GM12872 (cell line): Measurements from ENCODE around the gene SLC52A3.
A peak's percentile ranks its signal among the peaks of the same experiment; 100 is the strongest.

Source experiments
- TF ChIP-seq, protein P1 (sequence below): IDR thresholded peaks from 3 replicates; pipeline ENCODE4 v1.5.1; 2011; ENCODE audit warnings: low read depth, mild to moderate bottlenecking, low read length, moderate library complexity; ENCODE audit not compliant: insufficient read depth

The SLC52A3 gene

DNA sequence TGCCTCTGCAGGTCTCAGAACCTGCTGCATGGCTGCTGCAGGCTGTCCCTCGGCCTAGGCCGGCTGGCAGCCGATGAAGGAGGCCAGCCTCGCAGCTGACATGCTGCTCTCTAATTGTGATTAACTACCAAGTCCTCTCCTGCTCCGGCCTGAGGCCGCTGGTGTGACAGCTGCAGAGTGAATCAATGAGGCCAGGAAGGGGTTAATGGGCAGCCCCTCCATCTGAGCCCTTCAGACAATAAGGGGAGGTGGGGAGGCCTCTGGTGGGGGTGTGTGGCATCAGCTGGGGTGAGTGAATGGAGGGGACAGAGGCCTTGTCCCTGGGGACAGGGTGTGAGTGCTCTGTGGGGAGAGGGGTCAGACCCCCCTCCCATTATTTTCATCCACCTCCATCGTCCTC lies 34.4 kb downstream of the SLC52A3 start:
- TF ChIP-seq, protein P1, sequence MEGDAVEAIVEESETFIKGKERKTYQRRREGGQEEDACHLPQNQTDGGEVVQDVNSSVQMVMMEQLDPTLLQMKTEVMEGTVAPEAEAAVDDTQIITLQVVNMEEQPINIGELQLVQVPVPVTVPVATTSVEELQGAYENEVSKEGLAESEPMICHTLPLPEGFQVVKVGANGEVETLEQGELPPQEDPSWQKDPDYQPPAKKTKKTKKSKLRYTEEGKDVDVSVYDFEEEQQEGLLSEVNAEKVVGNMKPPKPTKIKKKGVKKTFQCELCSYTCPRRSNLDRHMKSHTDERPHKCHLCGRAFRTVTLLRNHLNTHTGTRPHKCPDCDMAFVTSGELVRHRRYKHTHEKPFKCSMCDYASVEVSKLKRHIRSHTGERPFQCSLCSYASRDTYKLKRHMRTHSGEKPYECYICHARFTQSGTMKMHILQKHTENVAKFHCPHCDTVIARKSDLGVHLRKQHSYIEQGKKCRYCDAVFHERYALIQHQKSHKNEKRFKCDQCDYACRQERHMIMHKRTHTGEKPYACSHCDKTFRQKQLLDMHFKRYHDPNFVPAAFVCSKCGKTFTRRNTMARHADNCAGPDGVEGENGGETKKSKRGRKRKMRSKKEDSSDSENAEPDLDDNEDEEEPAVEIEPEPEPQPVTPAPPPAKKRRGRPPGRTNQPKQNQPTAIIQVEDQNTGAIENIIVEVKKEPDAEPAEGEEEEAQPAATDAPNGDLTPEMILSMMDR: no peak

DNA sequence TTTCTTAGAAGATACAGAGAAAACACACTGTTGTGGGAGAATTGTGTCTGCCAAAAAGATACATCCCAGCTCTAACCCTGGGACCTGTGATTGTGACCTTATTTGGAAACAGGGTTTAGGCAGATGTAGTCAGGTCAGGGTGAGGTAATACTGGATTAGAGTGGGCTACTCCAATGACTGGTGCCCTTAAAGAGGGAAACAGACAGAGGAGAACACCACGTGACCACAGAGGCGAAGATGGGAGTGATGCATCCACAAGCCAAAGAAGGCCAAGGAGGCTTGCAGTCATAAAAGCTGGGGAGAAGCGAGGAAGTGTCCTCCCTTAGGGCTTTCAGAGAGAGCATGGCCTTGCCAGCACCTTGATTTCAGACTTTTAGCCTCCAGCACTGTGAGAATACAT lies 35.6 kb downstream of the SLC52A3 start:
- TF ChIP-seq, protein P1: no peak

DNA sequence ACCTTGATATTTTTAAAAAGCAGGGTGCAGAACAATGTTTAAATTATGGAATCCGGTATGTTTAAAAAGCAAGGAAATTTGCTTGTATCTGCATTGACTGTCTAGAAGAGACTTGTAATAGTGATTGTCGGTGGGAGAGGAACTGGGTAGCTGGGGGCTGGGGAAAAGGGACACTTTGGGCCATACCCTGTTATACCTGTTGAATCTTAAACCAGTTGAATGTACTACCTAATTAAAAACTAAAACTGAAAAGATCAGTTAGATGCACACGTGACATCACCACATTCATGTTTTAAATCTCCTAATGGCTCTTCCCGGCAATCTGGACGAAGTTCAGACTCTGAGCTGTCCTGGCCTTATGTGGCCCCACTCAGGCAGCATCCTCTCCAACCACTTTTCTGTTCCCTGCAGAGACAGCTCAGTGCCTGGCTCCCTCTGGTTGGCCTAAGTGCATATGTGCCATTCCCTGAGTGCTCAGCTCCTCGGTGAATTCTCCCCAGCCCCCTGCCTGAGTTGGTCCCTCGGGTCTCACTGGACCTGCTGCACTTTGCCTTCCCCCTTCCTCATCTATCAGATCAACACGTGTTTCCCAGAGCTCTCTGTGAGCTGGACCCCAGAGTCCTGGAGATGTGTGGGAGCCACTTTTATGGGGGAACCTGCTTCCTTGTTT lies 36.3 kb downstream of the SLC52A3 start:
- TF ChIP-seq, protein P1: no peak

DNA sequence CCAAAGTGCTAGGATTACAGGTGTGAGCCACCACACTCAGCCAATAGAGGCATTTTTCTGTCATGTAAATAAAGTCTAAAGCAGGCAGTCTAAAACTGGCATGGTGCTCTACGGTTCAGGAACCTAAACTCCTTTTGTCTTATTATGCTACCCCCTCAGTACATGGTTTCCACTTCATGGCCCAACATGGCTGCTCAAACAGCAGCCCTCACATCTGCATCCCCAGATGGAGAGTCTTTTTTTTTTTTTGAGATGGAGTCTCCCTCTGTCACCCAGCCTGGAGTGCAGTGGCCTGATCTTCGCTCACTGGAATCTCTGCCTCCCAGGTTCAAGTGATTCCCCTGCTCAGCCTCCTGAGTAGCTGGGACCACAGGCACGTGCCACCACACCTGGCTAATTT lies 38.3 kb downstream of the SLC52A3 start:
- TF ChIP-seq, protein P1: no peak

DNA sequence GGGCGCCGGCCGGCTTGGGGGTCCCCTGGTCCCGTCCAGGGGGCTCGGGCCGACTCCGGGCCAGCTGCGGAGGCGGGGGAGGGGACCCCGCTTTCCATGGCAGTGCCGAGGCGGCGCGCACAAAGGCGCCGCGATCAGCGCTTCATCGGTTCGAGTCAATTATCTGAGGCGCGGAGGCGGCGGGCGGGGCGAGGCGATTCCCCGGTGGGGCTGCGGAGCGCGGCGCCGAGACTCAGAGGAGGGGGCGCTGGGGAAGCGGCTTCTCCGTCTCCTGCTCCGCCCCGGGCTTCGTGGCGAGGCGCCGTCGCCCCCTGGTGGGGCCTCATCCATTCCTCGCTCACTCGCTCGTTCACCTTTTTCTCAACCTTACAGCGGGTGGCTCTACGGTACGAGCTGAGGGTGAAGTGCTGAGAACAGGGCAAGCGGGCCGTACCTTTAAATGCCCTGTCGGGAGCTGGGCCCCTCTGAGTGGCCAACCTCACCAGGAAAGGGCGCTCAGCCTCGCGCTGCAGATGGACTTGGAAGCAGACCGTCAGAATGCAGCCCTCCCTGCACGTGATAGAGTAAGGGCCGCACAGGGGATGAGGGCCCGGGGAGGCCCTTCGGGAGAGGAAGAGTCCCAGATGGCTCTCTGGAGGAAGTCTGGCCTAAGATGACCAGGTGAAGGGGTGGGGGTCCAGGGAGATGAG lies 39.9 kb downstream of the SLC52A3 start:
- TF ChIP-seq, protein P1: peak; percentile 61

DNA sequence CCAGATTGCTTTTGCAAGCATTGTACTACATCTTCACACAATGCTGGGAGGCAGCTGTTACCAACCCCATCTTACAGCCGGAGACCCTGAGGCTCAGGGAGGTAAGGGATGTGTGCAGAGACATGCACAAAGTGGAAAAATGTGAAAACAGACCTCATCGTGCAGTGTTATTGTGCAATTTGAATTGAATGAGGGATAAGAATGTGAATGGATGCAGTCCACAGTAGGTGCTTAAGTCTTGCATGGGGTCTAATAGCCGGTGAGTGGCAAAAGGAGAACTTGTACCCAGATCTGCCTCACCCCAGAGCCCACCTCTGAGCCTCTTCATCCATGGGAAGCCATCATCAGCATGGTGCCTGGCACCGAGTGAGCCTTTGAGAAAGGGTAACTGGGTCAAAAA lies 42.1 kb downstream of the SLC52A3 start:
- TF ChIP-seq, protein P1: no peak

DNA sequence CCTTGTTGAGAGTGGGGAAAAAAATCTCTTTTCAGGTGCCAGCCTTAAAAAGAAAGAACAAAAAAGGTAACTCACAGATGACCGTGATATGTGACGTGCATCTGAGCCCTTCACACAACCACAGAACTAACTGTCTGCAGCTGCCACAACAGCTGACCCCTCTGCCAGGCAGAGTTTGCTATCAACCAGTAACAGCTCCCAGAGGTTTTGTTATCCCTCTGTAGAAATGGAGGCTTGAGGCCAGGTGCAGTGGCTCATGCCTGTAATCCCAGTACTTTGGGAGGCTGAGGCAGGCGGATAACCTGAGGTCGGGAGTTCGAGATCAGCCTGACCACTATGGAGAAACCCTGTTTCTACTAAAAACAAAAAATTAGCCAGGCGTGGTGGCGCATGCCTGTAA lies 42.8 kb downstream of the SLC52A3 start:
- TF ChIP-seq, protein P1: no peak
